Measurements from ENCODE around the gene CBX7.

Gene CBX7

DNA sequence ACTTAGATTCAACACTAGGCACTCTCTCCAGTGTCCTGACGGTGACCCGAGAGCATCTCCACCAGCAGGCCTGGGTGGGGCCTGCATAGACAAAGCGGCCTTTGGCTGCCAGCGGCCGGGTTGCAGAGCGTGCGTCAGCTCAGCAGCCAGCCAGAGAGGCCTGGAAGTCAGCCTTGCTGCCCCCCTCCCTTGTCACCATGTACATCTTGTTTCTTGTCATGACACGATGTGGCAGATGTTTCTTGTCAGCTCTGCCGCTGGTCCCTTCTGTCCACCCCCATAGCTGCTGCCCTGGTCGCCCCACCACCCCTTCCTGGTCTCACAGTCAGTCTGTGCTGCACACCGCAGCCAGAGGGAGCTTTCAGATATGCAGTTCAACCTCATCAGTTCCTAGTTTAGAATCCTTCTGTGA is 33.1 kb upstream of the CBX7 start:
- DNase-seq: peak; percentile 84
- H3K79me1 ChIP-seq (replicated peaks; ENCODE audit: low read length, poor library complexity, severe bottlenecking): no peaks in the 10 kb centered on the region
- no peak overlapping the region for H2BK5ac ChIP-seq (ENCODE audit: low read depth, low read length, poor library complexity, severe bottlenecking)
- no peak overlapping the region for H3K4ac ChIP-seq (ENCODE audit: low read depth in 1 of 2, low read length in 2 of 2)
- H3K4me3 ChIP-seq (ENCODE audit: insufficient read depth in 1 of 2, low read depth in 1 of 2, low read length in 2 of 2): peak overlapping the region in 1 of 2 experiments; percentile 30
- H2BK15ac ChIP-seq (ENCODE audit: low read depth, poor library complexity, severe bottlenecking): no peak overlapping the region
- H3K23ac ChIP-seq (ENCODE audit: low read length in 2 of 2): no peak overlapping the region
- peaks cover 8% of the 10 kb centered on the region for H3K9me3 ChIP-seq (ENCODE audit: control insufficient read depth, low read length)
- peak overlapping the region in 1 of 2 experiments; percentile 2 for H3K14ac ChIP-seq (ENCODE audit: low read length in 2 of 2)
- H2AFZ ChIP-seq (ENCODE audit: low read depth, low read length): no peak overlapping the region
- H4K91ac ChIP-seq (ENCODE audit: low read length): peak overlapping the region; percentile 31
- WGBS: 60% methylated on average over 11 of the region's 11 CpGs
- H4K8ac ChIP-seq (ENCODE audit: low read length): no peak overlapping the region
- H3K4me1 ChIP-seq (ENCODE audit: control insufficient read depth, insufficient read depth, low read depth, low read length): peaks cover 9% of the 10 kb centered on the region
- H2BK12ac ChIP-seq (ENCODE audit: low read length in 2 of 2): peak overlapping the region in 1 of 2 experiments; percentile 64
- no peak overlapping the region for H2BK120ac ChIP-seq (ENCODE audit: low read depth, low read length)
- H3K9ac ChIP-seq (ENCODE audit: low read length): peak overlapping the region; percentile 82
- H3K18ac ChIP-seq (ENCODE audit: low read depth in 1 of 2, low read length in 2 of 2): peak overlapping the region in 1 of 2 experiments; percentile 37
- H2AK5ac ChIP-seq (ENCODE audit: low read length, severe bottlenecking): no peak overlapping the region
- H3K36me3 ChIP-seq (ENCODE audit: control insufficient read depth in 1 of 2, insufficient read depth in 2 of 2, low read depth in 1 of 2, low read length in 2 of 2): no peaks in the 10 kb centered on the region
- H3K27ac ChIP-seq (ENCODE audit: low read length, poor library complexity, severe bottlenecking): no peak overlapping the region
- H3K4me2 ChIP-seq (ENCODE audit: low read length, poor library complexity, severe bottlenecking): no peak overlapping the region
- H3K27me3 ChIP-seq (ENCODE audit: control insufficient read depth in 1 of 2, insufficient read depth in 1 of 2, low read length in 2 of 2): peaks cover 0 to 4% of the 10 kb centered on the region in 2 experiments

DNA sequence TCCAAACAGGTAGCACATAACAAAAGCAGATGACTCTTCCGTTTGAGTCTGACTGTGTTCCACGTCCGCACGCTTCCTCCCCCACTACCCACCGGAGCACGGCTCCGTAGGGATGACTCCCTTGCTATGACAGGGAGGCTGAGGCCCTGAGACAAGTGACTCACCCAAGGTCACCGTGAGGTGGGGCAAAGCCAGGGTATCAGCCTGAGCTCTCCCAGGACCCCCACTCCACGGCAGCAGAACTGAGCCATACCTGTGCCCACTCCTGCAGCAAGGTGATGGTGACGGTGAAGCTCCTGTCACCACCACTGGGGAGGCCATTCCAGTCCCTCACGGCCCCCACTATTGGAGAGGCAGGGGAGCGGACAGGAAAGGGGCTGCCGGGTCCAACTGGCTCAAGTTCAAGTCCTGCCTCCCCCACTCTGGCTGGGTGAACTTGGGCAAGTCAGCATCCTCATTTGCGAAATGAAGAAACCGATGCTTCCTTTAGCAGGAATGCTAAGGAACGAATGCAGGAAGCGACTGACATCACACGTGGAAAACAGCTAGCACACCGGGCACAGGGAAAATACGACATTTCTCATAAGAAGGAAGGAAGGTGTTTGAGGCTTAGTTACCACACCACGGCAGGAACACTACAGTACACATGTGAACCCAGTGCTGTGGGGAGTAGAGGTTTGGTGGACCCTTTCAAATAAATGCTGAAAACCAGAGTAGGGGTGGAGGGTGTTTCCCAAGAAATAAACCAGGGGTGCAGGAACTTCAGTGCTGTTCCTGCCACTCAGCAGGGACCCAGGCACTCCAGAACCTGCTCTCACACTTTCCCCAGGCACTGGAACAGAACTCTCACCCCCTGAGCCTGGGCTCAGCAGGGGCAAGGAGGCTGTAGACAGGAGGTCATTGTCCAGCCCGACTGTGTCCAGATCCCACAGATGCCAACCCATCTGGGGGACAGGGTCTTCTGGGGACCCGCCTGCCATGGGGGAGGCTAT is 32.4 kb upstream of the CBX7 start:
- Histone ChIP-seq H3K4me3 (ENCODE audit: insufficient read depth in 1 of 2, low read depth in 1 of 2, low read length in 2 of 2) (no peak overlapping the region), H3K4me2 (ENCODE audit: low read length, poor library complexity, severe bottlenecking) (no peak overlapping the region), H3K27ac (ENCODE audit: low read length, poor library complexity, severe bottlenecking) (no peak overlapping the region), H2BK5ac (ENCODE audit: low read depth, low read length, poor library complexity, severe bottlenecking) (no peak overlapping the region), H2AFZ (ENCODE audit: low read depth, low read length) (no peak overlapping the region), H2BK120ac (ENCODE audit: low read depth, low read length) (no peak overlapping the region), H4K91ac (ENCODE audit: low read length) (peak overlapping the region; percentile 34), H3K79me1 (replicated peaks; ENCODE audit: low read length, poor library complexity, severe bottlenecking) (no peaks in the 10 kb centered on the region), H3K4me1 (ENCODE audit: control insufficient read depth, insufficient read depth, low read depth, low read length) (peaks cover 8% of the 10 kb centered on the region), H3K14ac (ENCODE audit: low read length in 2 of 2) (peak overlapping the region in 1 of 2 experiments; percentile 26), H3K4ac (ENCODE audit: low read depth in 1 of 2, low read length in 2 of 2) (no peak overlapping the region), H2BK15ac (ENCODE audit: low read depth, poor library complexity, severe bottlenecking) (no peak overlapping the region), H3K27me3 (ENCODE audit: control insufficient read depth in 1 of 2, insufficient read depth in 1 of 2, low read length in 2 of 2) (peaks cover 0 to 4% of the 10 kb centered on the region in 2 experiments), H4K8ac (ENCODE audit: low read length) (no peak overlapping the region), H3K9me3 (ENCODE audit: control insufficient read depth, low read length) (peaks cover 8% of the 10 kb centered on the region), H3K18ac (ENCODE audit: low read depth in 1 of 2, low read length in 2 of 2) (peak overlapping the region in 1 of 2 experiments; percentile 38), H3K36me3 (ENCODE audit: control insufficient read depth in 1 of 2, insufficient read depth in 2 of 2, low read depth in 1 of 2, low read length in 2 of 2) (no peaks in the 10 kb centered on the region), H2BK12ac (ENCODE audit: low read length in 2 of 2) (peak overlapping the region in 1 of 2 experiments; percentile 51), H3K23ac (ENCODE audit: low read length in 2 of 2) (no peak overlapping the region), H3K9ac (ENCODE audit: low read length) (peak overlapping the region; percentile 82), H2AK5ac (ENCODE audit: low read length, severe bottlenecking) (peak overlapping the region; percentile 6)
- WGBS: 78% methylated on average over 23 of the region's 23 CpGs
- peak; percentile 38 for DNase-seq

DNA sequence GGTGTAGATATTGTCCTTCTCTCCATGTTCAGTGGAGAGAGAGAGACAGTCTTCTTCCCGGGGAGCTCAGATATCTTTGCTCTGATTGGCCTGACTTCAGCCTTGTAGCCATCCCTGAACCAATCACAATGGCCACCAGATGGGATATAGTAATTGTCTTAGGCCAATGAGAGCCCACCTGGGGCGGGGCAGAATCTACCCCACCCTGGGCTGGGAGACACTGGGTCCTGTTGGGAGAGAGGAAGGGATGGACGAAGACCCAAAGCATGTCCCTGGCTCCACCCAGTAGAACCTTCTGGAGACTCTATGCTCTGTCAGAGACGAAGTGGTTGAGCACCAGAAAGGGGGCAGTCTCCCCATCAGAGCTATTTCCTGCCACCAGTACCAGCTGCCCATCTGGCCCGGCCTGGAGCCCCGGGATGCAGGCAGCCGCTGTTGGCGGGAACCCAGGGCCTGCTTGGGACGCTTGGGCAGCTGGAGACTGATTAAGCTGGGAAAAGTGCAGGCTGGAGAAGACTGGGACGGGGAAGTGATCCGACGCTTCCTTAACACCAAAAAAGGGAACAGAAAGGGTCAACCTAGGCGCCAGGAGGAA is 31.6 kb upstream of the CBX7 start:
- Histone ChIP-seq H3K27ac (ENCODE audit: low read length, poor library complexity, severe bottlenecking) (no peak overlapping the region), H2BK5ac (ENCODE audit: low read depth, low read length, poor library complexity, severe bottlenecking) (no peak overlapping the region), H3K14ac (ENCODE audit: low read length in 2 of 2) (no peak overlapping the region), H4K8ac (ENCODE audit: low read length) (no peak overlapping the region), H2BK15ac (ENCODE audit: low read depth, poor library complexity, severe bottlenecking) (no peak overlapping the region), H3K4ac (ENCODE audit: low read depth in 1 of 2, low read length in 2 of 2) (peak overlapping the region; percentile 24 to 63), H2BK120ac (ENCODE audit: low read depth, low read length) (no peak overlapping the region), H4K91ac (ENCODE audit: low read length) (peak overlapping the region; percentile 34), H3K4me2 (ENCODE audit: low read length, poor library complexity, severe bottlenecking) (no peak overlapping the region), H3K27me3 (ENCODE audit: control insufficient read depth in 1 of 2, insufficient read depth in 1 of 2, low read length in 2 of 2) (no peaks in the 10 kb centered on the region), H3K79me1 (replicated peaks; ENCODE audit: low read length, poor library complexity, severe bottlenecking) (no peaks in the 10 kb centered on the region), H2BK12ac (ENCODE audit: low read length in 2 of 2) (no peak overlapping the region), H3K18ac (ENCODE audit: low read depth in 1 of 2, low read length in 2 of 2) (peak overlapping the region in 1 of 2 experiments; percentile 29), H3K4me1 (ENCODE audit: control insufficient read depth, insufficient read depth, low read depth, low read length) (peaks cover 10% of the 10 kb centered on the region), H3K9ac (ENCODE audit: low read length) (no peak overlapping the region), H2AK5ac (ENCODE audit: low read length, severe bottlenecking) (peak overlapping the region; percentile 6), H3K4me3 (ENCODE audit: insufficient read depth in 1 of 2, low read depth in 1 of 2, low read length in 2 of 2) (no peak overlapping the region), H2AFZ (ENCODE audit: low read depth, low read length) (no peak overlapping the region), H3K23ac (ENCODE audit: low read length in 2 of 2) (no peak overlapping the region), H3K9me3 (ENCODE audit: control insufficient read depth, low read length) (peaks cover 8% of the 10 kb centered on the region), H3K36me3 (ENCODE audit: control insufficient read depth in 1 of 2, insufficient read depth in 2 of 2, low read depth in 1 of 2, low read length in 2 of 2) (no peaks in the 10 kb centered on the region)
- peak; percentile 37 for DNase-seq
- WGBS: 92% methylated on average over 13 of the region's 13 CpGs

DNA sequence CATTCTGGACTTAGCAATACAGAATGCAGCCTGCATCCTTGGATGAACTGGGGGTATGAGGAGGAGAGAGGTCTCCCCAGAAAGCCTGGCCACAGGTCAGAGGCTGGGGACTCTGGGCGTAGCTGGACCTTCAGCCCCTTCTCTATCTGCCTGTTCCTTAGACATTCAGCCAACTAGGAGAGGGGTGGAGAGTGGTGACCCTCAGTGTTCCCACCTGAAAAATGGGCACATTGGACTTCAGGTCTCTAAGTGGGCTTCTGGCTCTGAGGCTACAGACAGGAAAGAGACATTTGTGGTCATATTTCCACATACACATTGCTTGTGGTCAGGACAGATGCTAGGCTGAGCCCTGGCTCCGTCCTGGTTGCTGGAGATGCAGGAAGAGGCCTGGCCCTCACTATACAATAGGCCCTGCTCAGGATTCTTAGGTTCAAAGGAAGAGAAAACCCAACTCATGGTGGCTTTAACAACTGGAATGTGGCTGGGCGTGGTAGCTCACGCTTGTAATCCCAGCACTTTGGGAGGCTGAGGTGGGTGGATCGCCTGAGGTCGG is 30.1 kb upstream of the CBX7 start:
- no peak overlapping the region for H4K8ac ChIP-seq (ENCODE audit: low read length)
- H3K36me3 ChIP-seq (ENCODE audit: control insufficient read depth in 1 of 2, insufficient read depth in 2 of 2, low read depth in 1 of 2, low read length in 2 of 2): no peaks in the 10 kb centered on the region
- H3K18ac ChIP-seq (ENCODE audit: low read depth in 1 of 2, low read length in 2 of 2): no peak overlapping the region
- no peak overlapping the region for H2BK120ac ChIP-seq (ENCODE audit: low read depth, low read length)
- no peaks in the 10 kb centered on the region for H3K27me3 ChIP-seq (ENCODE audit: control insufficient read depth in 1 of 2, insufficient read depth in 1 of 2, low read length in 2 of 2)
- 88% methylated on average over 5 of the region's 6 CpGs for WGBS
- H3K23ac ChIP-seq (ENCODE audit: low read length in 2 of 2): no peak overlapping the region
- peaks cover 8% of the 10 kb centered on the region for H3K9me3 ChIP-seq (ENCODE audit: control insufficient read depth, low read length)
- H4K91ac ChIP-seq (ENCODE audit: low read length): no peak overlapping the region
- peak overlapping the region in 1 of 2 experiments; percentile 12 for H2BK12ac ChIP-seq (ENCODE audit: low read length in 2 of 2)
- H2AFZ ChIP-seq (ENCODE audit: low read depth, low read length): no peak overlapping the region
- no peak overlapping the region for H2BK5ac ChIP-seq (ENCODE audit: low read depth, low read length, poor library complexity, severe bottlenecking)
- H3K27ac ChIP-seq (ENCODE audit: low read length, poor library complexity, severe bottlenecking): no peak overlapping the region
- DNase-seq: peak; percentile 58
- H3K4me3 ChIP-seq (ENCODE audit: insufficient read depth in 1 of 2, low read depth in 1 of 2, low read length in 2 of 2): no peak overlapping the region
- peaks cover 12% of the 10 kb centered on the region for H3K4me1 ChIP-seq (ENCODE audit: control insufficient read depth, insufficient read depth, low read depth, low read length)
- H3K4ac ChIP-seq (ENCODE audit: low read depth in 1 of 2, low read length in 2 of 2): no peak overlapping the region
- H3K9ac ChIP-seq (ENCODE audit: low read length): no peak overlapping the region
- H2BK15ac ChIP-seq (ENCODE audit: low read depth, poor library complexity, severe bottlenecking): no peak overlapping the region
- H3K79me1 ChIP-seq (replicated peaks; ENCODE audit: low read length, poor library complexity, severe bottlenecking): no peaks in the 10 kb centered on the region
- H2AK5ac ChIP-seq (ENCODE audit: low read length, severe bottlenecking): no peak overlapping the region
- no peak overlapping the region for H3K4me2 ChIP-seq (ENCODE audit: low read length, poor library complexity, severe bottlenecking)
- no peak overlapping the region for H3K14ac ChIP-seq (ENCODE audit: low read length in 2 of 2)
